ENCODE data around the gene NHS.

- TF ChIP-seq REST (IDR thresholded peaks at IDR 0.05; ENCODE audit: insufficient read depth in 1 of 2, low read depth in 2 of 2, low read length in 2 of 2) (no peak), TAF1 (IDR thresholded peaks at IDR 0.05; ENCODE audit: borderline replicate concordance, insufficient read depth, low read length) (no peak), POLR2AphosphoS5 (IDR thresholded peaks at IDR 0.05; ENCODE audit: low read depth, low read length) (no peak), SIN3A (IDR thresholded peaks at IDR 0.05; ENCODE audit: borderline replicate concordance, insufficient read depth, low read length) (no peak), FOXP2 (optimal IDR thresholded peaks at IDR 0.05; ENCODE audit: borderline replicate concordance, extremely low read depth, extremely low read length, insufficient read depth) (no peak)
These were observed 110.4 kb downstream of the NHS start for GRCh38 chrX:17485391-17485790.

Data from PFSK-1 (cell line).